GM19238 (cell line): ENCODE data around the gene CFAP46.
"Not testable (repeated sequence)": the region's sequence is repeated elsewhere in the genome, so short reads cannot be mapped to it uniquely, and the experiment has no call there.

ENCODE experiments used
- DNase-seq: peaks from one replicate; pipeline ENCODE4 v3.0.0; 2011; ENCODE audit warnings: low spot score; ENCODE audit not compliant: insufficient read length

The CFAP46 gene

GRCh38 chr10:132945125-132945893, 2.9 kb upstream of the CFAP46 start:
- no peak for DNase-seq

DNA sequence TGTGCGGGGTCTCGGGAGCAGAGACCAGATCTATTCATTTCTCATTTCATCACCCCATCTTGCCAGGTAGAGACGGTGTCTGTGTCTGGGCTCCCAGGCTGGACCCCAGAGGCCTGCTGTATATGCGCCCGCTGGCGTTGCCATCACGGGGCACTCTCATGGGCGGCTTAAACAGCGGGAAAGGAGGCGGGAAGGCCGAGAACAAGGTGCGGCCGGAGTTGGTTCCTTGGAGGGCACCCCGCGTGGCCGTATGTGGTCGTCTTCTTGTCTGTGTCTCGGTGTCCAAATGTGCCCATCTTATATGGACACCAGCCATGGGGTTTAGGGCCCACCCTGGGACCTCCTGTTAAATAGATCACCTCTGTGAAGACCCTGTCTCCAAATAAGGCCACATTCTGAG, 2.1 kb upstream of the CFAP46 start:
- DNase-seq, result no peak

DNA sequence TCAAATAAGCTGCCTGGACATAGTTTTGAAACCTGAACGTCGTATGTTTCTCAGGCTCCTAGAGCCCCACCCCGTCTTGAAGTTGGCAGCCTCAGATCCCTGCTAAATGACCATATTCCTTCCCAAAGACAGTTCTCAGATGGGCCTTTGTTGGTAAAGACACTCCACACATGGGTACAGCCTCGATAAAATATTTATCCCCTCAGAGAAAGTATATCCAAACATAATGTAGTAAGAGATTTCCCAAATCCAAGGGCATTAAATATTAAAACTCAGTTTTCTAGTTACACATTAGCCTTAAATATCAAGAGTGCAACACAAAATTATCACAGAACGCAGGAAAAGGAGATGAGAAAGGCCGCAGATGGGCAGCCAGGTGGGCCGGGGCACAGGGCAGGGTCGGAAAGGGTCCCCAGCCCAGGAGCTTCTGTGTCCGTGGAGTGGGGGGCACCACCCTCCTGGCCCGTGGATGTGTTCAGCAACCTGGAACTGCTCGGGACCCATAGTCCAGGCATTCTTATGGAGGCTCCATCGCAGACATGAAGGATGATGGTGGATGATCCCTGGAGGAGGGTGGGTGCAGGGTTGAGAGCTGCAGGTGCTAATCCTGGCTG, 1.5 kb upstream of the CFAP46 start:
- DNase-seq, result no peak

DNA sequence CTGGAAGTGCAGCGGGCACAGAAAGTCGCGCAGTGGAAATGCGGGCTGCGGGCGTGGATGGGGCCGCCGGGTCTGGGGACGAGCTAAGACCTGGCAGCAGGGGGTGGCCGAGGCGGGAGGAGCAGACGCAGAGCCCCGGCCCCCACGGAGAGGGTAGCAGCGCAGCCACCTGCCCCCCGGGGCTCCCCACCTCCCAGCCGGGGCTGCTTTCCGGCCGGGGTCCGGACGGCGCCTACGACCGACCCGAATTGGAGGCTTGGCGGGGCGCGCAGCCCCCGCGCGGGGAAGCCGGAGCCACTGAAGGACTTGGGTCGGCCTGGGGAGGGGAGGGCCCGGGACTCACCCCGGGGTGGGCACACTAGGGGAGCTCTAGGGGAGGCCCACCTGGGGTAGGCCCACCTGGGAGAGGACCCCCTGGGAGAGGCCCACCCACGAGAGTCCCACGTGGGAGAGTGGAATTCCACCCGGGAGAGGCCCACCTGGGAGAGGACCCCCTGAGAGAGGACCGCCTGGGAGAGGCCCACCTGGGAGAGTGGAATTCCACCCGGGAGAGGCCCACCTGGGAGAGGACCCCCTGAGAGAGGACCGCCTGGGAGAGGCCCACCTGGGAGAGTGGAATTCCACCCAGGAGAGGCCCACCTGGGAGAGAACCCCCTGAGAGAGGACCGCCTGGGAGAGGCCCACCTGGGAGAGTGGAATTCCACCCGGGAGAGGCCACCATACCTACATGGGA, 854 bp upstream of the CFAP46 start:
- DNase-seq, result no peak

DNA sequence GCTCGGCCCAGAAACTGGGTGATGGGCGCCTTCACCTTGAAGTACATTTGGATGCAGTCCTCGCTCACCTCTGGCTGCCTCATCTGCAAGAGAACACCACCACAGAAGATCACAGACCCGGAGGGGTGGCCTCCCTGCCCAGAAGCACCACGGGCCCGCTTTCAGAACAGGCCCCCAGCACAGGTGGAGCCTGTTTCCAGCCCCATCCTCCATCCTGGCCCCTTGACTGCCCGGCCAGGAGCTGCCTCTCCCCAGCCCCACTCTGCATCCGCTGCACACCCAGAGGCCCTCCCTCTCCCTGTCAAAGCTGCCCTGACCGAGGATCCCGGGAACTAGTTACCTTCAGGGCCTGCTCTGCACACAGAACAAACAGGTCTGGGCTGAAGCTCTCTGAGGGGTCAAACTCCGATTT, 724 bp downstream of the CFAP46 start:
- DNase-seq, result no peak

GRCh38 chr10:132940791-132941465, 1.4 kb downstream of the CFAP46 start:
- DNase-seq, result no peak

DNA sequence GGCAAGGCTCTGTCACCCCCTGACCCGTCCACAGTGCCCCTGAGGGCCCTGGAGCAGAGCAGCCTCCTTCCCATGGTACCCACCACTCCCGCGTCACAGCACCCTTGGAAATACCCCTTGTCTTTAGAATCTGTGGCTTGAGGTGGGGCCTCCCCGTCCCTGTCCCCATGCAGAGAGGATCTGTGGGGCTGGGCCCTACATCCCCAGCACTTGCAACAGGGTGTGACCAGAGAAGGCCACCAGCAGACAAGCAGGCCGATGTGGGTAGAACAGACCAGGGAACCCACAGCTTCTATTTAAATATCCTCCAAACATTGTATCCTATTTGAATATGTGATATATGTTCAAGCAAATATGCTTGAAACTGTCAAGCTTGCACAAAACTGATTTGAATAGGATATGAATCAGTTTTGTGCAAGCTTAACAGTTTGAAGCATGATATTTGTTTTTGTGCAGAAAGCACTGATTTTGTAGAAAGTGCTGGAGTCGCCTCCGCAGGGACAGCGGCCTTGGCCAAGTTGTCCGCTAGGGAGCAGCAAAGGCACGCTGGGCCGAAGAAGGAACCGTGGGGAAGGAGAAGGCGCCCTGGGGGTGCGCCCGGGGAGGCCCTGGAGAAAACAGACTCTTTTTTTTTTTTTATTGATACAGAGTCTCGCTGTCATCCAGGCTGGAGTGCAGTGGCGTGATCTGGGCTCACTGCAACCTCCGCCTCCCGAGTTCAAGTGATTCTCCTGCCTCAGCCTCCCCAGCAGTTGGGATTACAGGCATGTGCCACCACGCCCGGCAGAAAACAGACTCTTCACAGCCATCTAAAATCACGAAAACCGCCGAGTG, 2.2 kb downstream of the CFAP46 start:
- DNase-seq, result peak; percentile 53

DNA sequence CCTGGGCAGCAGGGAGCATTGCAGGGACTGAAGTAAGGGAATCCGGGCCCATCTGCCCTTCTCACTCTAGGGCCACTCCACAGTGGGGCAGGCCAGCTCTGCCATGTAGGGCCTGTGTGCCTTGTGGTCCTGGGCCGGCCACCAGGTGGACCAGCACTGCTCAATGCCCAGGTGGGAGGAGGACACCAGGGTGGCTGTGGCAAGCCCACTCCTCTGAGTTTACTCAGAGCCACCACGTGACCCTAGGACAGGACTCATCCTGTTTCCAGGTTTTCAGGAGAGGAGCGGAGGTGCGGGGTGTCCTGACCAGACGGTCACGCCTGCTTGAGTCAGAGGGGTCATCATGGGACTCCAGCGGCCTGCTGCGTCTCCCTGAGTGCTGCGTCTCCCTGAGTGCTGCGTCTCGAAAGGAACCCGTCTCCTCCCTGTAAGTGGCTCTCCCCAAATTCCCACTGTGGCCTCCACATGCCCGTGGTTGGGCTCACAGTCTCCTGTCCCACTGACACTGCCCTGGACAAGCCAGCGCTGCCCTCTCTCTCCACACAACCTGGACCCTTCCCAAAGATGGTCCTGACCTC, 2.9 kb downstream of the CFAP46 start:
- no peak for DNase-seq

- no peak for DNase-seq
These were observed 3.7 kb downstream of the CFAP46 start for GRCh38 chr10:132938472-132939339.

DNA sequence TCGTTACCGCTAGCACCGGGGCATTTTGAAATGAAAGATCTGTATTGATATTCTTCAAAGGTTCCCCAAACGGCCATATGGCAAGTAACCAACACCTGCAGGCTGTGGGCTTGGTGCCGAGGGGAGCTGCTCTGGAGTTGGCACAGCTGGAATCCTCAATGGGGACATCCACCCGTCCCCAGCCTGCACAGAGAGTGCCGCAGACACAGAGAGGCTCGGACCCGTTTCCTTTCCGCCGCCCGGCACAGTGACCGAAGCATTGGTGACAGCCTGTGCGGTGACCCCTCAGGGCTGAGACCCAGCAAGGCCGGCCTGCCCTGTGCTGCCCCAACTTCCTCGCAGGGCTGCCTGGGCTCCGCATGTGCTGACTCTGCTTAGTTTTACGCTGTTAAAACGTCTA, 4.5 kb downstream of the CFAP46 start:
- no peak for DNase-seq

DNA sequence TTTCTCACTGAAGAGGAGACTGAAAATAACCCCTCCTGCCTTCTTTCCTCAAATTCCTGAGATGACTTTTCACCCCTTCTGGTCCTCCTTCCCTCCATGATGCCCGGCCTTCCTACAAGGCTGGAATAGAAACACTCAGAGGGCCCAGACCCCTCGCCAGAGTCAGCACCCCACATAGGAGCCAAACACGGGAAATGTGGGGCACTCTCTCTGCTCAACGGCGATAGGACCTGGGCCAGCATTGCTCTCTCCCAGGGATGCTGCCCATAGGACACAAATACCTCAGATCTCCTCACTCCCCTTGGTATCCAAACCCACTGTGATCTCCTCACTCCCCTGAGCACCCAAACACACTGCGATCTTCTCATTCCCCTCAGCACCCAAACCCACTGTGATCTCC, 7.4 kb downstream of the CFAP46 start:
- DNase-seq, result no peak

DNA sequence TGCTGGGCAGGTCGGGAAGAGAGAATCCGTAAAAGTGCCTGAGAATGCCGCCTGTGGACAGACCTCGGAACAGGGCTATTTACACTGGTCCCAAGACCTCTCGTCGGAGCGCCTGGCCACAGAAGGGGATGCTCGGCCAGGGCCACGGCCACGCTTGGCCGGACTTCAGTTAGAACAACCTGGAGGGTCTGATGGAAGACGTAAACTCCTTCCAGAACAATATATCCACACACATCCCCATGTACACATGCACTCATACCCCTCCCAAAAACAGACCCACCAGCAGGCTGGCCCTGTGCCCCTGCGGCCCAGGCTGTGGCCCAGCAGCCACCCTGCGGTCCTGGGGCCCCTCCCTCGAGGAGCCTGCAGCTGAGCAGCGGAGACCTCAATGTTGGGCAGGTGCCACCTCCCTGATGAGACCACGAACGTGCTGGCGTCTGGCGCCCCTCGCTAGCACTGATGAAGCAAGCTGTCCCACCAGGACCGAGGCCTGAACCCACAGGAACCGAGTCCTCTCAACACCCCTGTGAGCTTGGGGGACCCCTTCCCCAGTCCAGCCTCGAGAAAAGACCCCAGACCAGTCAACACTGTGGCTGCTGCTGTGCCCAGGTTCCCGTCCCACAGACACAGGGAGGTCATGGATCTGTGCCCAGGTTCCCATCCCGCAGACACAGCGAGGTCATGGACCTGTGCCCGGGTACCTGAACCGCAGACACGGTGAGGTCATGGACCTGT, 8.9 kb downstream of the CFAP46 start:
- DNase-seq, result no peak

- DNase-seq, result no peak
These were observed 9.7 kb downstream of the CFAP46 start for GRCh38 chr10:132932461-132933307.

DNA sequence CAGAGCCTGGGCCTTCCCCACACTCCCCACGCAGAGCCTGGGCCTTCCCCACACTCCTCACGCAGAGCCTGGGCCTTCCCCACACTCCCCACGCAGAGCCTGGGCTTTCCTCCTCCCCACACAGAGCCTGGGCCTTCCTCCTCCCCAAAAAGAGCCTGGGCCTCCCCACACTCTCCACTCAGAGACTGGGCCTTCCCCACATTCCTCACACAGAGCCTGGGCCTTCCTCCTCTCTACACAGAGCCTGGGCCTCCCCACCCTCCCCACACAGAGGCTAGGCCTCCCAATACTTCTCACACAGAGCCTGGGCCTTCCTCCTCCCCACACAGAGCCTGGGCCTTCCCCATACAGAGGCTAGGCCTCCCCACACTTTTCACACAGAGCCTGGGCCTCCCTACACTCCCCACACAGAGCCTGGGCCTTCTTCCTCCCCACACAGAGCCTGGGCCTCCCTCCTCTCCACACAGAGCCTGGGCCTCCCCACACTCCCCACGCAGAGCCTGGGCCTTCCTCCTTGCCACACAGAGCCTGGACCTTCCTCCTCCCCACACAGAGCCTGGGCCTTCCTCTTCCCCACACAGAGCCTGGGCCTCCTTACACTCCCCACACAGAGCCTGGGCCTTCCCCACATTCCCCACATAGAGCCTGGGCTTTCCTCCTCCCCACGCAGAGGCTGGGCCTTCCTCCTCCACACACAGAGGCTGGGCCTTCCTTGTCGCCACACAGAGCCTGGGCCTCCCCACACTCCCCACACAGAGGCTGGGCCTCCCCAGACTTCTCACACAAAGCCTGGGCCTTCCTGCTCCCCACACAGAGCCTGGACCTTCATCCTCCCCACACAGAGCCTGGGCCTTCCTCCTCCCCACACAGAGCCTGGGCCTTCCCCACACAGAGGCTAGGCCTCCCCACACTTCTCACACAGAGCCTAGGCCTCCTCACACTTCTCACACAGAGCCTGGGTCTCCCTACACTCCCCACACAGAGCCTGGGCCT, 10.8 kb downstream of the CFAP46 start:
- DNase-seq, result not testable (repeated sequence)

- not testable (repeated sequence) for DNase-seq
These were observed 11.7 kb downstream of the CFAP46 start for GRCh38 chr10:132930701-132931100.

DNA sequence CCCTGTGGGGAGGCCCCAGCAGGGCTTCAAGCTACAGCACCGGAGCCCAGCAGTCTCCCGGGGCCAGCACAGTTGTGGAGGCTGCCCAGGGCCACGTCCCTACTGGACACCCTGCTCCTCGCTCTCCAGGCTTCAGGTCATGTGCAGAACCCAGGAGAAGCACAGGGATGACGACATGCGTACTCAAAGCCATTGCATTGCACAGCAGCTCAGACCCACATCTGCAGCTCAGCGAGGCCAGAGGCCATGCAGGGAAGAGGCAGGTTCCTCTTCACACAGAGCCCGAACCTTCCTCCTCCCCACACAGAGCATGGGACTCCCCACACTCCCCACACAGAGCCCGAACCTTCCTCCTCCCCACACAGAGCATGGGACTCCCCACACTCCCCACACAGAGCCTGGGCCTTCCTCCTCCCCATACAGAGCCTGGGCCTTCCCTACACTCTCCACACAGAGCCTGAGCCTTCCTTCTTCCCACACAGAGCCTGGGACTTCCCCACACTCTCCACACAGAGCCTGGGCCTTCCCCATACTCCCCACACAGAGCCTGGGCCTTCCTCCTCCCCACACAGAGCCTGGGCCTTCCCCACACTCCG, 12.3 kb downstream of the CFAP46 start:
- no peak for DNase-seq
